Neural progenitor cell (in vitro differentiated cells): ENCODE measurements around the gene ADM. TPM values are rescaled to one million over a fixed set of nuclear protein-coding genes. Genes with fewer than 3 reads are reported as not detected.

Source experiments
- DNase-seq: peaks from one replicate; pipeline ENCODE4 v3.0.0-alpha.2; 2016; ENCODE audit warnings: low spot score
- H2AFZ ChIP-seq: fragments of 200-600 bp; sonication (generic); replicated peaks from 2 replicates; pipeline ENCODE4 v1.6.1; 2016; ENCODE audit warnings: antibody characterized with exemption
- H3F3A ChIP-seq: fragments of 200-600 bp; sonication (generic); 2 replicates; pipeline ENCODE4 v1.6.1; 2016; ENCODE audit warnings: antibody characterized with exemption, low read depth
- H3K27ac ChIP-seq: fragments of 200-600 bp; sonication (generic); 2 replicates; pipeline ENCODE4 v1.5.1; 2016; ENCODE audit warnings: mild to moderate bottlenecking
- H3K27me3 ChIP-seq: fragments of 200-600 bp; sonication (generic); 2 replicates; pipeline ENCODE4 v1.6.1; 2016; ENCODE audit warnings: mild to moderate bottlenecking, moderate library complexity
- H3K36me3 ChIP-seq: fragments of 200-600 bp; sonication (generic); 2 replicates; pipeline ENCODE4 v1.5.1; 2016
- H3K4me1 ChIP-seq: fragments of 200-600 bp; sonication (generic); 2 replicates; pipeline ENCODE4 v1.6.1; 2016; ENCODE audit warnings: mixed run types
- H3K4me2 ChIP-seq: fragments of 200-600 bp; sonication (generic); 2 replicates; pipeline ENCODE4 v1.6.1; 2016
- H3K4me3 ChIP-seq: fragments of 200-600 bp; sonication (generic); 2 replicates; pipeline ENCODE4 v1.5.1; 2016
- H3K79me2 ChIP-seq: fragments of 200-600 bp; sonication (generic); 2 replicates; pipeline ENCODE4 v1.6.1; 2016; ENCODE audit warnings: low read depth
- H3K9ac ChIP-seq: fragments of 200-600 bp; sonication (generic); 2 replicates; pipeline ENCODE4 v1.6.1; 2016
- H3K9me3 ChIP-seq: fragments of 200-600 bp; sonication (generic); 2 replicates; pipeline ENCODE4 v1.5.1; 2016; ENCODE audit warnings: low read depth
- H4K20me1 ChIP-seq: fragments of 200-600 bp; sonication (generic); 2 replicates; pipeline ENCODE4 v1.6.1; 2016; ENCODE audit warnings: low read depth
- H3K27ac Mint-ChIP-seq: 3 replicates; pipeline ENCODE4 v1.8.0; 2021; ENCODE audit warnings: mixed read lengths
- H3K27me3 Mint-ChIP-seq: 2 replicates; pipeline ENCODE4 v1.8.0; 2022; ENCODE audit warnings: low read depth, mild to moderate bottlenecking, inconsistent platforms, moderate library complexity, mixed read lengths; ENCODE audit not compliant: insufficient read depth
- H3K36me3 Mint-ChIP-seq: 3 replicates; pipeline ENCODE4 v1.8.0; 2021; ENCODE audit warnings: mixed read lengths
- H3K4me1 Mint-ChIP-seq: 3 replicates; pipeline ENCODE4 v1.8.0; 2021; ENCODE audit warnings: mixed read lengths
- H3K4me3 Mint-ChIP-seq: 3 replicates; pipeline ENCODE4 v1.8.0; 2021; ENCODE audit warnings: mild to moderate bottlenecking, moderate library complexity, mixed read lengths
- H3K9me3 Mint-ChIP-seq: 3 replicates; pipeline ENCODE4 v1.8.0; 2020; ENCODE audit warnings: mixed read lengths
- EZH2 ChIP-seq: fragments of 200-600 bp; sonication (generic); IDR thresholded peaks from 2 replicates; pipeline ENCODE4 v1.6.1; 2017; ENCODE audit warnings: antibody characterized with exemption, mild to moderate bottlenecking, moderate library complexity
- EZH2phosphoT487 ChIP-seq: fragments of 200-600 bp; sonication (generic); IDR thresholded peaks from 2 replicates; pipeline ENCODE4 v1.6.1; 2017; ENCODE audit warnings: antibody characterized with exemption
- total RNA-seq: library from RNA; depleted of rRNA; stranded (reverse); fragments of >200 nt; gene quantifications from 2 replicates; pipeline ENCODE4 v1.2.3, GENCODE V29; 2015; ENCODE audit warnings: low replicate concordance
- TF ChIP-seq, protein P1 (sequence below): fragments of 200-600 bp; sonication (generic); IDR thresholded peaks from 2 replicates; pipeline ENCODE4 v1.5.1; 2017; ENCODE audit warnings: antibody characterized with exemption, mild to moderate bottlenecking

Gene ADM
- total RNA-seq, 1 donor from 2014 or later, result 3.8 TPM

DNA sequence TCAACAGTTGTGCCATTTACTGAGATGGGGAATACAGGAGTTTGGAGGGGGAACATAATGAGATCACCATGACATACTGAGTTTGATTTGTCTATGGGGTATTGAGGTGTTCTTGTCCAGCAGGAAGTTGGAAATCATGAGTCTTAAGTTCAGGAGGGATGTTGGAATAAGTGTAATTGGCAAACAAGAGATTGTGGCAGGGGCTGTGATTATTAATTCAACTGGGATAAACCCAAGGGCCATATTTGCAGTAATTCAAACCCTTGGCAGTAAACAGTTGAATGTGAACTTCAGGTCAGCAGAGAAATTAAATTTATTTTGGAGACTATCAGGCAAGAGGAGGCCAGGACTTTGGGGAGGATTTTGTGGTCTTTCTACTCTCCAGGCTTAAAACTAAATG lies 33.4 kb downstream of the ADM start:
- Mint-ChIP-seq H3K4me1 (no peaks in the 10 kb centered on the region), H3K9me3 (peaks cover 8% of the 10 kb centered on the region), H3K36me3 (no peaks in the 10 kb centered on the region), H3K27ac (no peak overlapping the region), H3K4me3 (no peak overlapping the region), H3K27me3 (peaks cover 2% of the 10 kb centered on the region)
- Histone ChIP-seq H3F3A (no peaks in the 10 kb centered on the region), H4K20me1 (no peaks in the 10 kb centered on the region), H3K4me2 (no peak overlapping the region), H3K4me3 (no peak overlapping the region), H3K9me3 (no peaks in the 10 kb centered on the region), H3K4me1 (no peaks in the 10 kb centered on the region), H2AFZ (no peak overlapping the region), H3K36me3 (no peaks in the 10 kb centered on the region), H3K27me3 (no peaks in the 10 kb centered on the region), H3K79me2 (no peaks in the 10 kb centered on the region), H3K9ac (no peak overlapping the region), H3K27ac (no peak overlapping the region)
- no peak for TF ChIP-seq EZH2phosphoT487
- no peak for TF ChIP-seq EZH2
- TF ChIP-seq, protein P1, sequence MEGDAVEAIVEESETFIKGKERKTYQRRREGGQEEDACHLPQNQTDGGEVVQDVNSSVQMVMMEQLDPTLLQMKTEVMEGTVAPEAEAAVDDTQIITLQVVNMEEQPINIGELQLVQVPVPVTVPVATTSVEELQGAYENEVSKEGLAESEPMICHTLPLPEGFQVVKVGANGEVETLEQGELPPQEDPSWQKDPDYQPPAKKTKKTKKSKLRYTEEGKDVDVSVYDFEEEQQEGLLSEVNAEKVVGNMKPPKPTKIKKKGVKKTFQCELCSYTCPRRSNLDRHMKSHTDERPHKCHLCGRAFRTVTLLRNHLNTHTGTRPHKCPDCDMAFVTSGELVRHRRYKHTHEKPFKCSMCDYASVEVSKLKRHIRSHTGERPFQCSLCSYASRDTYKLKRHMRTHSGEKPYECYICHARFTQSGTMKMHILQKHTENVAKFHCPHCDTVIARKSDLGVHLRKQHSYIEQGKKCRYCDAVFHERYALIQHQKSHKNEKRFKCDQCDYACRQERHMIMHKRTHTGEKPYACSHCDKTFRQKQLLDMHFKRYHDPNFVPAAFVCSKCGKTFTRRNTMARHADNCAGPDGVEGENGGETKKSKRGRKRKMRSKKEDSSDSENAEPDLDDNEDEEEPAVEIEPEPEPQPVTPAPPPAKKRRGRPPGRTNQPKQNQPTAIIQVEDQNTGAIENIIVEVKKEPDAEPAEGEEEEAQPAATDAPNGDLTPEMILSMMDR, result no peak
- DNase-seq, result no peak

DNA sequence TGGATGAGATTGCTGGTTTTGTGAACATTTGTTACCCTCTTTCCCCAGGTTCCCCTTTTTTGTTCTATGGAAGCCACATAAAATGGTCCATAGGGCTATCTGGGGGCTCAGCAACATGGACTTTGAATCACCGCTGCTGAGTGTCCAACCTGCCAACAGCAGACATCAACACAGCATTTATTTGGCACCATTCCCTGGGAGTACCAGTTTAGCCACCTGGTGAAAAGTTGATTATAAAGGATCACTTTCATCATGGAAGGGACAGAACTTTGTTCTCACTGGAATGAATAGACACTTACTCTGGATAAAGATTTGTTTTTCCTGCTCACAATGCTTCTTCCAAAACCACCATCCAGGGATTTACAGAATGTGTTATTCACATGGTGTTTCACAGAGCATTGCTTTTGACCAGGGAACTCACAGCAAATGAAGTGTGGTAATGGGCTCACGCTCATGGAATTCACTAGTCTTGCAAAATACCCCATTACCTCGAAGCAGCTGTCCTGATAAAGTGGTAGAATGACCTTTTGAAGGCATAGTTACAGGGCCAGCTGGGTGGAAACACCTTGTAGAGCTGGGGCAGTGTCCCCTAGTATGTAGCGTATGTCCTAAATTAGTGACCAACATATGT lies 43.9 kb downstream of the ADM start:
- peaks cover 30% of the 10 kb centered on the region for H3K4me1 Mint-ChIP-seq
- H3K36me3 Mint-ChIP-seq, result no peaks in the 10 kb centered on the region
- H3F3A ChIP-seq, result peaks cover 36% of the 10 kb centered on the region
- no peak overlapping the region for H2AFZ ChIP-seq
- peaks cover 2% of the 10 kb centered on the region for H3K27me3 Mint-ChIP-seq
- no peak overlapping the region for H3K9ac ChIP-seq
- no peaks in the 10 kb centered on the region for H3K36me3 ChIP-seq
- H3K9me3 Mint-ChIP-seq, result no peaks in the 10 kb centered on the region
- H3K4me2 ChIP-seq, result no peak overlapping the region
- peaks cover 5% of the 10 kb centered on the region for H4K20me1 ChIP-seq
- H3K27ac Mint-ChIP-seq, result no peak overlapping the region
- H3K4me3 Mint-ChIP-seq, result no peak overlapping the region
- H3K9me3 ChIP-seq, result no peaks in the 10 kb centered on the region
- no peak overlapping the region for H3K27ac ChIP-seq
- no peak overlapping the region for H3K4me3 ChIP-seq
- no peak for TF ChIP-seq EZH2phosphoT487
- no peak for TF ChIP-seq EZH2
- TF ChIP-seq, protein P1, result no peak
- H3K27me3 ChIP-seq, result peaks cover 53% of the 10 kb centered on the region
- no peak for DNase-seq
- peaks cover 35% of the 10 kb centered on the region for H3K4me1 ChIP-seq
- H3K79me2 ChIP-seq, result no peaks in the 10 kb centered on the region

DNA sequence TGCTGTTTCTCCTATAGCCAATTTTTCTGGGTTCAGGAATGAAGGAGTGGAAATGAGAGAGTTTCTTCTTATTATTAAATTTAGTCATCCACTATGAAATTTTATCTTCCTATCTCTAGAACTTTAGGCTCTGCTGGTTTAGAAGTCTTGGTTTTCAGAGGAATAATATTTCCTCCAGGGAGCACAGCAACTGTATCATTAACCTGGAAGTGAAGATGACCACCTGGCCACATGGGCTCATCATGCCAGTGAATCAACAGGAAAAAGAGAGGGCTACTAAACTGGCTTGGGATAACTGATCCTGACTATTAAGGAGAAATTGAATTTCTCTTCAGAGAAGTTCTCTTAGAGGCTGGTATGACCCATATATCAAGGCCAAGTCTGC lies 44.4 kb downstream of the ADM start:
- H3F3A ChIP-seq, result peaks cover 37% of the 10 kb centered on the region
- DNase-seq, result no peak
- H3K4me3 ChIP-seq, result no peak overlapping the region
- peaks cover 2% of the 10 kb centered on the region for H3K27me3 Mint-ChIP-seq
- no peaks in the 10 kb centered on the region for H3K36me3 ChIP-seq
- H2AFZ ChIP-seq, result no peak overlapping the region
- H3K9me3 ChIP-seq, result no peaks in the 10 kb centered on the region
- no peak overlapping the region for H3K27ac ChIP-seq
- no peaks in the 10 kb centered on the region for H3K9me3 Mint-ChIP-seq
- H3K79me2 ChIP-seq, result no peaks in the 10 kb centered on the region
- H3K27me3 ChIP-seq, result peaks cover 58% of the 10 kb centered on the region
- H3K4me1 ChIP-seq, result peaks cover 40% of the 10 kb centered on the region
- H3K4me2 ChIP-seq, result no peak overlapping the region
- H3K27ac Mint-ChIP-seq, result no peak overlapping the region
- no peaks in the 10 kb centered on the region for H3K36me3 Mint-ChIP-seq
- peaks cover 32% of the 10 kb centered on the region for H3K4me1 Mint-ChIP-seq
- H3K9ac ChIP-seq, result no peak overlapping the region
- H4K20me1 ChIP-seq, result peaks cover 5% of the 10 kb centered on the region
- H3K4me3 Mint-ChIP-seq, result no peak overlapping the region
- TF ChIP-seq EZH2phosphoT487, result no peak
- no peak for TF ChIP-seq EZH2
- TF ChIP-seq, protein P1, result no peak
